Globus pallidus (tissue), 1 donor: ENCODE measurements around the gene STMN1.

Experiments
- DNase-seq: peaks from one replicate; pipeline ENCODE4 v3.0.0-alpha.2; 2015; ENCODE audit warnings: low spot score

The STMN1 gene

DNA sequence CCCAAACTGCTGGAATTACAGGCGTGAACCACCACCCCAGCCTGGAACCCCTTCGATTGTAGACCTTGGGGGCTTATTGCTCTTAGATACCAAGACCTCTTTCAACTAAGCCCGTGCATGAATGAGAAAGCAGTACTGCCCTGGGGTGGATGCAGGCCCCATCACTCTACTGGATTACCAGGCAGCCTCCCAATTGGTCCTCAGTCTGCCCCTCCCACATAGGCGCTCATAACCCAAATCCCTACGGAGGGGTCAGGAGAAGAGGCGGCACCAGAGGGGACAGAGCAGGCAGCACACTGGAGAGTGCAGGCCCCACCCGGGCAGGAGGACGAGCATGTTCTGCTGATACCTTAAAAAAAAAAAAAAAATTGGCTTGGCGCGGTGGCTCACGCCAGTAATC lies 12.4 kb upstream of the STMN1 start:
- no peak for DNase-seq

DNA sequence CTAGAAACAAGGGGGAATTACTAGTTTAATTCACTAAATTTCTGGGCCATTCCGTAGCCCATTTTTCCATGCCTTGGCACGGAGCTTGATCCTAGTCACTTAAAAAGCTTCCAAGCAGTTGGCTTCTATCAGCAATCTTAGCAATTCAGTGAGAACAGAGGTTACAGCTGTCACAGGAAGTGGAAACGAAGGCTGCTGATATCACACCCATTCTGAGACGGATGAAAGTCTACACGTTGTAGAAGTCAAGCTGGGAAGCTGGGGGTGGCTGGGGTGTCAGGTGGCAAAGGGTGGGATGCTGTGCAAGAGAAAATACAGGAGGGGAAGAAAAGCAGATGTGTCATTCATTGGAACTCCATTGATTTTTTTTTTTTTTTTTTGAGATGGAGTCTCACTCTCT lies 11.8 kb upstream of the STMN1 start:
- no peak for DNase-seq

DNA sequence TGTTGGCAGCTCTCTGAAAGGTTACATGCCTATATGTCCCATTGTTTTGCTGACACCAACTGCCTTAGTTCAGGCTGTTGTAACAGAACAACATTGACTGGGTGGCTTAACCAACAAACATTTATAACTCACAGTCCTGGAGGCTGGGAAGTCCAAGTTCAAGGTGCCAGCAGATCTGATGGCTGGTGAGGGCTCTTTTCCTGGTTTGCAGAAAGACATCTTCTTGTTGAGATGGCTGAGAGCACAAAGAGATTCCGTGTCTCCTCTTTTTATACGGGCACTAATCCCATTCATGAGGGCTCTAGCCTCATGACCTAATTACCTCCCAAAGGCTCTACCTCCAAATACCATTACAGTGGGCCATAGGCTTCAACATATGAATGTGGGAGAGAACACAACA lies 10.2 kb upstream of the STMN1 start:
- DNase-seq = no peak

DNA sequence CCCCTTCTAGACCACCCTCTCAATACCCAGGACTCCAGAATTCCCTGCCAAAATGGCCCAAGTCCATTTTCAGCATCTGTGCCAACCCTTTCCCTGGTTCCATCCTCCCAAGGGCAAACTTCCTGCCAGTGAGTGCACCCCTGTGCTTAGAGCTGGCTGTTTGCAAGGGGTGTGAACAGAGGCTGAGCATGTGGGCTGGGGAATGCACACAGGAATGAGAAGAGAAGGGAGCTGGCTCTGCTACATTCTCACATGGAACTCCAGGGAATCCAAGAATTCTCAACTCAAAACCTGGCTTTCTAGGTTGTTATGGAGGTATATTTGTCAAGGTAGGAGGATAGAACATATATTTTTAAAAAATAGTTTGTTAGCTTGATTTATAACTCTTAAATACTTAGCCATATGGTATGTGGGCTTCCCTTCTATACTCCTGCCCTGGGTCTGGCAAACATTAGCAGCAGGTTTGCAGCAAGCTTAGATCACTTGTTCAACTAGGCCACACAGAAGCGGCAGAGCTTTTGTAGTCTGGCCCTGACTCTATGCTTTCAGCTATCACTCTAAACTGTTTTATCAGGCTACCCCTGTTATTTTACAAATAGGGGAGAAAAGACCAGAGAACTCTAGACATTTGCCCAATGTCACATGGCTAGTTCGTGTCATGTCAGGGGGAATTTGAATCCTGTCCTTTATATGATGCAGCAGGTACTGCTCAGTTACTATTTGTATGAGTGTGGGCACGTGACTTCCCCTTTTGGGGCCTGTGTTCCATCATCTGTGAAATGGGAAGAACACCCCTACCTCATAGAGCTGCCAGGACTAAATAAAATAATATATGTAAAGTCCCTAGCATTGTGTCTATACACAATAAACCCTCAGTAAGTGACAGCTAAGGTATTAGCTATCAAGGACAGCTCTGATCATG lies 8.1 kb upstream of the STMN1 start:
- no peak for DNase-seq

DNA sequence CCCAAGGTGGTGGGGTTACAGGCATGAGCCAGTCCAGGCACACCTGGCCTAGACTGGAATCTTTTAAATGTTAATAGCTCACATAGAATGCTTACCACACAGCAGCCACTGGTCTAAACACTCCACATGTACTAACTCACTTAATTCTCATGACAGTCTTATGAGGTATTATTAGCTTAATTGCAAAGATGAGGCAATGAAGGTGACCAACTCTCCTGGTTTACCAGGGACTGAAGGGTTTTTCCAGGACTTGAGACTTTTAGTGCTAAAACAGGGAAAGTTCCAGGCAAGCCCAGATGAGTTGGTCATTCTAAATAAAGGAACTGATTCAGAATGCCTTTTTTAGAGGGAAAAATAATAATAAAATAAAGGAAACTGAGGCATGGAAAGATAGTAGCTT lies 7.0 kb upstream of the STMN1 start:
- DNase-seq = no peak

DNA sequence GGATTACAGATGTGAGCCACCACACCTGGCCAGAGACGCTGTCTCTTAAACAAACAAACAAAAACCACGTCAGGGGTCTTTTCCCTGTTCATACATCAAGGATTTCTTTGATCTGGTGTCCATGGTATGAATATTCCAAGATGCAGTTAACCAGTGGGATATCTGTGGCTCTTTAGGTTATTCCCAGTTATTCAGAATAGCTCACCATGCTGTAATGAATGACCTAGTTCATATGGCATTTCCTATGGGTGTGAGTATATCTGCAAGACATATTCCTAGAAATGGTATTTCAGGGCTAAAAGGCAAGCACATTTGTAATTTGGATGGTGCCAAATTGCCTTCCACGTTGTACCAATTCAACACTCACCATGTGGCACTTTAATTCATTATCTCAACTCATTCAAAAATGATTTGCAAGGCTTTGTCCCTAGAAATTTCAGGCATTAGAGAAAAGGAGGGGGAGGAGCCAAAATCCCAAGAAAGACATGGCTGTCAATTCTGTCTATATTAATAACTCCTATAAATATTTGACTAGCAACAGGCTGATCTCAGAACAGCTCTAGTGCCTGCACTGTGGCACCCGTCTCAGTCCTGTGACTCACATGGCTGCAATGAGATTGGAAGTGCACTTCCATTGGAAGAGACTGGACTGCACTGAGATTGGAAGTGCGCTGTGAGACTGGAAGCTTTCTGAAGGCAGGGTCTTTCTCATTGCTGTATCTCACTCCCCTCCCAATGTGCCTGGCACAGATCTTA lies 6.0 kb upstream of the STMN1 start:
- DNase-seq = no peak

DNA sequence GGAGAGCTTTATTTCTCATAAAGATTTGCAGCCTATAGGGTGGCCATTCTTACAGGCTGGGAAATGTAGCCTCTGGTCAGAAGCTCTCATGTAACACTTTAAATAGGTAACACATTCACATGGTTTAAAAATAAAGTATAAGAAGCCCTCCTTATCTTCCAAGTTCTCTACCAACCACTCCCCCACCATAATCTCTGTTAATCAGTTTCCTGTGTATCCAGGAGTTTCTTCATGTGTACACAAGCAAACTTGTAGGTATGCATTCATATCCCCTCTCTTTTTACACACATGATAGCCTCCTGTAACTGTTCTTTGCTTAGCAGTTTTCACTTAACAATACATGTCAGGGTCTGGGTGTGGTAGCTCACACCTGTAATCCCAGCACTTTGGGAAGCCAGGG lies 4.9 kb upstream of the STMN1 start:
- DNase-seq = no peak

DNA sequence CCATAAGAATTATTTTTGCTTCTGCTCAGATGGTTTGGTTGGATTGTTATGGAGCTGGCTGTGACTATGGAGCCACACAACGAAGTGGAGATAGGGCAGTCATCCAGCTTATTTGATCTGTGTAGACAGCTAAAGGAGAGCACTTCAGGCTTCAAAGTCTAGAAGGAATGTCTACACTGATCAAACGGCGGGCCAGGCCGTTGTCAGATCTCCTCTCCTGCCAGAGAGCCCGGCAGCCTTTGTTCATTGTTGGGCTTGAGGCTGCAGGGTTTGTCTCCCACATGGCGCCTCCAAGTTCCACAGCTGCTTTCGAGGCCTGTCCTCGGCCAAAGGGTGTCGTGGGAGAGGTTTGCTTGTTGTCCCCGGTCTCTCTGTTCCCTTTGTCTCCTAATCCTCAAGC lies 2.8 kb upstream of the STMN1 start:
- DNase-seq = peak; percentile 77

DNA sequence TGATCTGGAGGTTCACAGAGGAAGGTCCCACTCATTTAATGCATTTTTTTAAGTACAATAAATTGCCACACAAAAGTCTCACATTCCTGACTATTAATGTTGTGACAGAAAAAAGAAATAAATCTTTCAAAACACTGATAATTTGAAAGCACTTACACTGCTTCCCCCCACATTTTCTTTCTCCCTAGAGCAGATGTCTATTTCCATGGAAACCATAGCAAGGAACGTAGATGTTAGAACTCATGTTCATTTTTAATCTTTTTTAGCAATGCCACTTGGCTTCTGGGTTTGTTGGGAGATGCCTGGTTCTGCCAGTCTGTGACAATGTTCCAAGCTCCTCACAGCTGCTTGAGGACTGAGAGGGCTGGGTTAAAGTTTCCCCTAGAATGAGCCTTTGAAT lies 1.9 kb upstream of the STMN1 start:
- DNase-seq = no peak

DNA sequence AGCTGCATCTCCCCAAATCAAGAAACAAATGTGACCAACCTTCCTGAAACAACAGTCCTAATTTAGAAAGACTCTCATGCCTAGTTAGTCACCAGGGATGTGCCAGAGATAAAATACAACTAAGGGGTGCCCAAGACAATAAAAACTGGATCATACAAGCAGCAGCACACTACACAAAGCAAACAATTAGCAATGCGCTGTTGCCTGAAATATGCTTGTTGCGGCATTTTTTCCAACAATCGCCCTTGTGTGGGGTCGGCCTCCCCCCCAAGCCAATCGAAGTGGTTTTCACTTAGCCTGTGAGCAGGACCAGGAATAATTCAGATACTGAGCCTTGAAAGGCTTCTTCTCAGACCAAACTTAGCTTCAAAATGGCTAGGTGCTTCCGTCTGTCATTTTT lies 1.4 kb upstream of the STMN1 start:
- no peak for DNase-seq

DNA sequence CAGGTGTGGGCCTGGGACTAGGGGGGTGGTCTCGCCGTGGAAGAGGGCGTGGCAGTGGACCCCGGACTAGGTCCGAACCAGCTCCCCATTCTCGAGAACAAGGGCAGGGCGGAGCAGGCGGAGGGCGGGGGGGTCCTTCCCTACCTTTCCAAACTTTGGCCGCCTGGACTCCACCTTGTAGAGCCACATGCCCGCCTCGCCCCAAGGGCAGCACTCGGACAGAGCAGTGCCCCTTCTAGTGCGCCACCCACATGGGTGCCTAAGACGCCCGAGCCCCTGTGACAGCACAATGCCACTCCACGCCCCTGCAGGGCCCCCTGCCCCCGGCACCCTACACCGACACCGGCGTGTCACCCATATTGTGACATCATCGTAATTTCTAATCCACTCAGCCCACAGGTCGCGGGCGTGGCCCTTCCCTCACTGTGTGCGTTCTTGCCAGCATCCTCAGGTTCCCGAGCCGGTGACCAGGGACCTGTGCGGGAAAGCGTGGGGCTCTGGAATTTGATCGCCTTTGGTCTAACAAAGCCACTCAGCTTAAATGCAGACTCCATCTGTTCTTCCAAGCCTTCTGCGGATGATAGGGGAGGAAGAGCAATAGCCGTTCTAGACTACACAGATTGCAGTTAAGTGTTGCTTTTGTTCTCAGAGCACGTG lies 553 bp upstream of the STMN1 start:
- peak; percentile 47 for DNase-seq

DNA sequence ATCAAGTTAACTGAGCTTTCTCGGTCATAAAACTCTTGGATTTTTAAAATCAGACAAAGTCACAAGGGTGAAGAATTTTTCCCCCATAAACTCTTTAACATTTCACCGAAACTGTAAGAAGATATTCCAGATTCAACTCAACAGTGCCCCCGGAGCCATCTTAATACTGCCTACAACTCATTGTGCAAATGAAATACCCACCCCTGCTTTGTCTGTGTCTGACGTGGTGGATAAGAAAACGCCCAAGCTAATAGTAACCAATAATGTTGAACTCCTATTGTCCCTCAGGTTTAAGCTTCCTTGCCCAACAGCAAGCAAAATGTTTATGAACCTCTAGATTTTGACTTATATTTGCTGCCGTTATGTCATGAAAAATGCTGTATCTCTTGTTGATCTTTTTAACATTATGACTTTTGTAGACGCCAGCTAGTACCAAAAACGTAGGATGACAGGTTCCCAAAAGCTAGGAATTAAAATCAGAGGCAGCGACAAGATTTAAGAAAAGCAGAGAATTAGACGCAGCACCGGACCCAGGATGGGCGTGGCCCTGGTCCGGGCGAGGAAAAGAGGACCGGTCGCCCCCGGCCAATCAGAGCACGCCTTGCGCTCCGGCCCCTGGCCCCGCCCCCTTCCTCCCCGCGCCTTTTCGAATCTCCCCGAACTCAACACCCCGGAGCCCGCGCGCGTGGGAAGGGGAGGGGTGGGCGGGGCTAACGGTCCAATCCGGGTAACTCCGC lies 1.1 kb downstream of the STMN1 start:
- DNase-seq = peak; percentile 97

DNA sequence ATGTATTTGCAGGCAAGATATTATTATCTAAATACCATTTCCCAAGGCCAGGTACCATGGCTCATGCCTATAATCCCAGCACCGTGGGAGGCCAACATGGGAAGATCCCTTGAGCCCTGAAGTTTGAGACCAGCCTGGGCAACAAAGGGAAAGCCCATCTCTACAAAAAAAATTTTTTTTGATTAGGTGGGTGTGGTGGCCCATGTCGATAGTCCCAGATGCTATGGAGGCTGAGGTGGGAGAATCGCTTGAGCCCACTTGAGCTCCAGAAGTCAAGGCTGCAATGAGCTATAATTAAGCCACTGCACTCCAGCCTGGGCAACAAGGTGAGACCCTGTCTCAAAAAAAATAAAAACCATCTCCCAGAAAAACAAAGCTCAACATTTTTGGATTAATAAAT lies 2.2 kb downstream of the STMN1 start:
- no peak for DNase-seq

DNA sequence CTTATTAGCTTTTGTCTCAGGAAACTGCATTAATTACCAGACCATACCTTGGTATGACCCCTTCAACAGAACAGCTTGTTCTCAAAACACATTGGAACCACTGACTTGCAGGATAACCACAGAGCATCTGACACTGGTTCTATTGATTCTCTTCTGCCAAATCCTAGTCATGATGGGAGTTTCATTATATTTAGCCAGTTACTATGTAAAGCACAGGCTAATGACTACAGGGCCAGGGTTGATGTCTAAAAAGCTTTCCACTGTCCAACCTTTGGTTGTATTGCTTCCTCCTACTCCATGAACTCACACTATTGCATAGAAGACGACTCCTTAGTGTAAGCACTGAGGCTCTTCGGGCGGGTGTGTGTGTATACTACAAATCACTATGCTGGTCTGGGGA lies 3.8 kb downstream of the STMN1 start:
- DNase-seq = peak; percentile 42

DNA sequence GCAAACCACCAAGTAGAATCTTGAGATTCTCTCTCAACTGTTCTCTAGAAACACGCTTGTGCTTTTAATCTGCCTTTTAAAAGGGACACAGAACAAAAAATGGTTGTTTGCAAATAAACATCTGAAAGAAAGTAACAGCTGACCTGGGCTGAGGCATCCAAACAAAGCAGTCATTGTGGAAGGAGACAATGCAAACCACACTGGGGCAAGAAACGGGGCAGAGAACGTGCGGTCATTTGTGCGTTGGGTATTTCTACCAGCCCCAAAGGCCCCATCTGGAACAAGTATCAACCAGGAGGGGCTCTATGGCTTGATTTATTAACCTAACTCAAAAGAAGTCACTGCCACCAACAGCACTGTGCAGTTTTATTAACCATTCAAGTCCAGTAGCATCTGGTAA lies 6.0 kb downstream of the STMN1 start:
- DNase-seq = peak; percentile 94

DNA sequence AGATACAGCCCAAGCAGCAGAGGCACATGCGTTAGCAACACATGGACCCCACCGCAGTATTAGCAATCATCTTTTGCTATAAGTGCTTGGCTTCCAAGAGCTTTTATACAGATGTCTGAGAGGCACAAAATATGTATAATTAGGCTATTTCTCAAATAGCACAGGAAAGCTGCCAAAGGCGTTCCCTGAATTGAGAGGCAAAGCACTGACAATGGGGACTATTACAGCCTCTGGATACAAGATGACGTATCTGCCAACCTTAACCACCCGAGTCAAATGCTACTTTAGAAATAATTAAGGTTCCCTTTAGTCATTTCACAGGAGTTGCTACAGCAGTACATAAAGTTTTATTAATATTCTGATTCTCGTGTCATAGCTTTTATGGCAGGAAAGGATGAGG lies 6.4 kb downstream of the STMN1 start:
- DNase-seq = peak; percentile 78

DNA sequence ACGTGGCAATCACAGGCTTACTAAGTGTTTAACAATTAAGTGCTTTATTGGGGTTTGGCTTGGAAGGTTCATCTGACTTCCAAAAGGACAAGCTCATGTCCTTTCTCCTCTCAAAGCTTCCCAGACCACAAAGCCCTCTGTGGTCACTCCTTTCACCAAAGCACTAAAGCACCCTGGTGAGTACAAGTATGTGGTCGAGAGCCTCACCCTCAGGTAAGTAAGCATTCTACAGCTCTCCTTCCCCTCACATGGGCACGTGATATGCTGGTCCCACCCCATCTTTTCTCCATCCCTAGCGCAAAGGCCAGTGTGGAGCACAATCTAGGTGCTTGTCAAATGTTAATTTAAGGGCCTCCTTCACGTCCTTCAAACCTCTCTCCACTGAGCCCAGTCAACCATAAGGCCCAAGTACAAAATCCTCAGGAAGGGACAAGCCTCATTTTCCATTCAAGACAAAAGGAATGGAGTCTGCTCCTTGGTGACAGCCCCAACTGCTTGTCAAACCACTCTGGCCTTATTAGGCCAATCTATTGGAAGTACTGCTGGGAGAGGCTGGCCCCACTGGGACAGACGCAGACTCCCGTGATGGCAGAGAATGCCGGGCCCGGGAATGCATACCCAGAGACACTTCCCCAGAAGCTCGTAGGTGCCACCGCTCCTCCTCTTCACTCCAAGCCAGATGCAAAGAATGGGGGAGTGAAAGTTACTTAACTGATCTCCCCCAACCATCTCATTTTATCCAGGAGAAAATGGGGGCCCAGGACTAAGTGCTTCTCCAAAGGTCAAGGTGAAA lies 7.8 kb downstream of the STMN1 start:
- DNase-seq = no peak

DNA sequence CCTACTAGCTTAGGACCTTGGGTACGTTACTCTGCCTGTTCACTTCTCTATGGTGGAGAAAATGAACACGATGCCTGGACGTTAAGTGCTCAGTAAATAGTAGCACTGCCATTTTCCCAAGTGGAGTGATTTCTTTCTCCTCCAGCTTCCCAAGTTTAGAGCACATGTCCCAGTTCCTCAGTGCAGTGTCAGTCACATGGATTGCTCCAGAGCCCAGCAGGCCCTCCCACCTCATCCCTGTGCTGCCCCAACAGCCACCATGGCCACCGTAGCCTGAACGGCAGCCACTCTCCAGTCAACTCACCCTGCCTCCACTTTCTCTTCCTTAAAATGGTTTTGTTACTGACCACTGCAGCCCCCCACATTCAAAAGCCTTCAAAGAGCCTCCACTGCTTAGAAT lies 8.5 kb downstream of the STMN1 start:
- DNase-seq = no peak

DNA sequence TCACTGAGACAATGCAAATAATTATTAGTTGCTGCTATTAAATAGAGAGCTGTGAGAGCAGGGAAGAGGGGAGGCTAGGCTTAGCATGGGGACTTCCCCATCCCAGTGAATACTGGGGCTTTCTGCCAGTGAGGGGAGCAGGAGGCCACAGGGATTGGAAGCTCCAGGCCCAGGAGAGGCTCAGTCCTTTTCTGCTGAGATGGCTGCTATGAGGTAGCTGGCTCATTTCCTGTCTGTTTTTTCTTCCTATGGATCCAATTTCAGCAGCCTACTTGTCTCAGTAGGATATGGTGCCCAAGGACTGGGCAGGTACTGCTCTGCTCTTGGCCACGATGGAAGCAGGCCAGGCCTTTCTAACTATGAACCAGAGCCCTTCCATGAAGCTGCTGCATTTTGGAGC lies 10.0 kb downstream of the STMN1 start:
- peak; percentile 20 for DNase-seq

DNA sequence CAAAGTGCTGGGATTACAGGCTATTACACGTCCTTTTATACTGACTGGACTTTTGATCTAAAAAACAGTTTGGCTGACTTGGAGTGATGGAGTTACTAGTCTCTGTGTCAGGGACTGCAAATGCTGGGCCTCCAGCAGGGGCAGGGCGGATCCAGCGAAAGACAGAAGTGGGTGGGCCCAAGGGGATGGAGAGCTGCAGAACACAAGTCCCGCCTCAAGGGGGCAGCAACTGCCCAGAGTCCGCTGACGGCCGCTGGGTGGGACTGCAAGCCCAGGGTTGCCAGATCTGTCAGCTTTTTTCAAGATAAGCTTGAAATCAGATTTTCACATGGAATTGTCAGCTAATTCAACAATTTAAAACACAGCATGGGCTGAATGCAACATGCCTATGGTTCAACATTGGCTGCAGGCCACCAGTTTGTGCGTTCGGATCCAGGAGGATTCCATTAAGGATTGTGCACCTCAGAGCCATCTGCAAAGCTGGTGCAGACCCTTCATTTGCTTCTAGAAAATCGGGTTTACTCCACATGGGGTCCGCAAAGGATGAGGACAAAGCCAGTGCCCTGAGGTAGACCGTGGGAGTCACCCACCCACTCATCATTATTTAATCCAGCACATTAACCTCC lies 10.7 kb downstream of the STMN1 start:
- DNase-seq = peak; percentile 94

DNA sequence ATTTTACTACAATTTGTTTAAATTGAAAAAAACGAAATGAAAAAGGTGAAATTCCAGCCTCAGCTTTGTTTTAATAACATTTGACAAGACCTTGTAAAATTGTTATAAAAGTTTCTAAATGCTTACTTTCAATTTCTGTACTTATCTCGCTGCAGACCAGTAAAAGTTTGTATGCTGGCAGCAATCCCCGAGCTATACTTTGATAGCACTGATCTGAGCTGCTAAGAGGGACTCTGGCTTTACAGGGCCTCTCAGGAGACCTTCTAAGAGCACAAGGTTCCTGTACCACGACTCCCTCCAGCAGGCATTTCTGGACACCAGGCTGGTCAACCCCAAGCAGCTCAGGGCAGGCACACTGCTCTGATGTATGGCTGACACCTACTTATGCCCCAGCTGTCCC lies 13.1 kb downstream of the STMN1 start:
- no peak for DNase-seq
